Epithelial cell of prostate (primary cell): ENCODE data around the gene FAM131B.

ENCODE experiments used
- DNase-seq: peaks from one replicate; pipeline ENCODE4 v3.0.0-alpha.2; 2011; ENCODE audit warnings: low read depth, low spot score
- H3K27ac ChIP-seq: fragments of 450-650 bp; 2 replicates; pipeline ENCODE4 v1.5.1; 2017; ENCODE audit warnings: mild to moderate bottlenecking

Gene FAM131B

DNA sequence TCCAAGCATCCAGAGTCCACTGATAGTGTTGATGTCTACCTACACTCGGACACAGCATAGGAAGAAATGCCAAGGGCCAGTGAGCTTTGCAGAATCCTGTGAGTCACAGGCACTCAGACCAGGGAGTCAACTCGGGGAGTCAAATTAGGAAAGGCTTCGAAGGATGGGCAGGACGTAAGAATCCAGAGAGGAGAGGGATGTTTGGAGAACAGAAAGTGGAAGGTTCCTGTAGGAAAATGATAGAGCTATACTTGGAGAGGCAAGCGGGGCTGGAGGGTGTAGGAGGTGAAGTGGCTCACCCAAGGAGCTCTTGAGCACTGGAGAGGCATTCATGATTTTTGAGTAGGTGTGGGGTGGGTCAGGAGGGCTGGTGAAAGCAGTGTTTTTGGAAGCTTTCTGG lies 21.6 kb upstream of the FAM131B start:
- H3K27ac ChIP-seq, result peak overlapping the region; percentile 97
- DNase-seq, result no peak

- peak overlapping the region; percentile 97 for H3K27ac ChIP-seq
- DNase-seq, result no peak
Measured at GRCh38 chr7:143383642-143383957, 21.1 kb upstream of the FAM131B start.

DNA sequence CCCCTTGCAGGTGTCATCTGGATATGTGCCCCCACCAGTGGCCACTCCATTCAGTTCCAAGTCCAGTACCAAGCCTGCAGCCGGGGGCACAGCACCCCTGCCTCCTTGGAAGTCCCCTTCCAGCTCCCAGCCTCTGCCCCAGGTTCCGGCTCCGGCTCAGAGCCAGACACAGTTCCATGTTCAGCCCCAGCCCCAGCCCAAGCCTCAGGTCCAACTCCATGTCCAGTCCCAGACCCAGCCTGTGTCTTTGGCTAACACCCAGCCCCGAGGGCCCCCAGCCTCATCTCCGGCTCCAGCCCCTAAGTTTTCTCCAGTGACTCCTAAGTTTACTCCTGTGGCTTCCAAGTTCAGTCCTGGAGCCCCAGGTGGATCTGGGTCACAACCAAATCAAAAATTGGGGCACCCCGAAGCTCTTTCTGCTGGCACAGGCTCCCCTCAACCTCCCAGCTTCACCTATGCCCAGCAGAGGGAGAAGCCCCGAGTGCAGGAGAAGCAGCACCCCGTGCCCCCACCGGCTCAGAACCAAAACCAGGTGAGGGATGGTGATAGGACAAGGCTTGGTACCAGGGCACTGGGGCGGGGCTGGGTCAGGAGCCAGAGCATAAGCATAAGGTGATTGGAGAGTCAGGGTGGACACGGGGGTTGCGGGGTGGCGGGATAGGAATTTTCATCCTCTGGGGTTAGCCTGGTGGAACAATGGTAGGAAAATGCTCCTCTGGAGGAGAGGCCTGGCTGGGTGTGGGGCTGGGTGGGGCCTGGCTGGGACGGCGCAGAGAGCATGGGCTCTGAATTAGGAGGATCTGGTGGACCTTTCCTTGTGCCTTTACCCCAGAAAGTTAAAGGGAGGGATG lies 20.5 kb upstream of the FAM131B start:
- peak overlapping the region; percentile 97 for H3K27ac ChIP-seq
- DNase-seq, result no peak

DNA sequence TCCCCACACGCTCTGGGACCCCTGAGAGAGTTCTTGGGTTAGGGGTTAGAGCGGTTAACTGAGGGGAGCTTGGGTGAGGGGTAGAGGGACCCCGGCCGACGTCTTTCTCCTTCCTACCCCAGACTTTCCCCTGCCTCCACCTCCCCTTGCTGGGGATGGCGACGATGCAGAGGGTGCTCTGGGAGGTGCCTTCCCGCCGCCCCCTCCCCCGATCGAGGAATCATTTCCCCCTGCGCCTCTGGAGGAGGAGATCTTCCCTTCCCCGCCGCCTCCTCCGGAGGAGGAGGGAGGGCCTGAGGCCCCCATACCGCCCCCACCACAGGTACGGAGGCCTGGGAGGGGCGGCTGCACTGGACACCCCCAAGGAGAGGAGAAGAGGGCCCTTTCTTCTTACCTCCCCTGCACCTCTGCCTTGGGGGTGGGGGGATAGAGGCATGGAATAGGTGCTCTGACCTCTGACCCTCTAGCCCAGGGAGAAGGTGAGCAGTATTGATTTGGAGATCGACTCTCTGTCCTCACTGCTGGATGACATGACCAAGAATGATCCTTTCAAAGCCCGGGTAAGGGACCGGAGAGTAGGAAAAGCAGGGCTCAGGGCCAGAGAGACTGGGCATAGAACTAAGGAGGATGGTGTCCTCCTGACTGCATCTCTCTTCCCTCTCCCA lies 19.7 kb upstream of the FAM131B start:
- DNase-seq, result no peak
- H3K27ac ChIP-seq, result peak overlapping the region; percentile 97

DNA sequence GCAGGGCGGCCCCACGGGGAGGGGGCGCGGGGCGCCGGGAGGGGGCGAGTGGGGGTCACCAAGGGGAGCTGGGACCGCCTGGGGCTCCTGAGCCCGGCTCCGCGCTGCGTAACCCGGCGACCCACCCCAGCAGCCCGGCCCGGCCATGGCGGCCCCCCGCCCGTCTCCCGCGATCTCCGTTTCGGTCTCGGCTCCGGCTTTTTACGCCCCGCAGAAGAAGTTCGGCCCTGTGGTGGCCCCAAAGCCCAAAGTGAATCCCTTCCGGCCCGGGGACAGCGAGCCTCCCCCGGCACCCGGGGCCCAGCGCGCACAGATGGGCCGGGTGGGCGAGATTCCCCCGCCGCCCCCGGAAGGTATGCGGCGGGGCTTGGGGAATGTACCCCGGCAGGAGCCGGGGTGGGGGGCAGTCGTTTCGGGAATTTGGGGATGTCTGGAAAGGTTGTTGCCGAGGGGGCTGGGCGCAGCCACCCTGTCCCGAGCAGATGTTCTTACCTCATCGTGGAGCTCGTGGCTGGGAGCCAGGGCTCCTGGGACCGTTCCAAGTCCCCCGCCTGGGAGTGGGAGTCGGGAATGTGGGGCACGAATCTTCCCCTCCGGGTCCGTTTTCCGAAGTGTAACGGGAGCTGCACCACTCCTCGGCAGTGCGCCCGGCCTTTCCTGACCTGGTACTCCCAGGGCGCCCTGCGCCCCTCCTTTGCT lies 19.1 kb upstream of the FAM131B start:
- no peak for DNase-seq
- peak overlapping the region; percentile 97 for H3K27ac ChIP-seq

DNA sequence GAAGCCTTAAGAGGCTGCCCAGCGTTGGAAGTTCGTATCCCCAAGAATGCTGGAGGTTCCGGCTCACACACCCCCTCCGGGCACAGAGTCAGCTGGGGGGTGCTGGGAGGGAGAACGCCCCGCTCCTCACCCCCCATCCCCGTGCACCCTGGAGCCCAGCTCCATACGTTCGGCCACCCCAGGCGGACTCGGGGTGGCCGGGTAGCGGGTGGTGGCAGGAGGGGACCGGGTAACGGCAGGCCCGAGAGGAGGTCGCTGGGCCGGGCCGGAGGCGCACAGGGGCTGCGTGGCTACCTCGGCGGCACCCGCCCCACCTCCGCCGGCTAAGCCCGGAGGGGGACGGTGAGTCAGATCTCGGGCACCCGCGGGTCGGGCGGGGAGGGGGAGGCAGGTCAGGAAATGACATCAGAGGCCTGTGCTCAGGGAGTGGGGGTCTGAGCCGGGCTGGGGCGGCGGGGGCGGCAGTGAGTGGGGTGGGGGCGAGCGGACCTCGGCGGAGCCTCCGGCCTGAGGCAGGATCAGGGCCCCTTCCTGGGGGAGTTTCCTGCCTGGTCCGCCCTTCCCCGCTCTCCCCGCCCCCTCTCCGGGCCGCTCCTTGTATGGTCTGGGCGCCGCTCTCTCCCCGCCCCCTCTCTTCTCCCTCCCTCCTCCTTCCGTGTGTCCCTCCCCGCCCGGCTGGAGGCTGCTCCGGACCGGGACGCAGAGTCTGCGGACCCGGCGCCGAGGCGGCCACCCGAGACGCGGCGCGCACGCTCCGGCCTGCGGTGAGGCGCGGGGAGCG lies 18.3 kb upstream of the FAM131B start, which contains the start of gene ZYX:
ZYX (plus strand) TSS at position 700 of the 781 bp plus-strand sequence. CDS start 227 bp downstream, outside the sequence.
- peak; percentile 55 for DNase-seq
- H3K27ac ChIP-seq, result peak within 1 kb of the TSS; percentile 97

DNA sequence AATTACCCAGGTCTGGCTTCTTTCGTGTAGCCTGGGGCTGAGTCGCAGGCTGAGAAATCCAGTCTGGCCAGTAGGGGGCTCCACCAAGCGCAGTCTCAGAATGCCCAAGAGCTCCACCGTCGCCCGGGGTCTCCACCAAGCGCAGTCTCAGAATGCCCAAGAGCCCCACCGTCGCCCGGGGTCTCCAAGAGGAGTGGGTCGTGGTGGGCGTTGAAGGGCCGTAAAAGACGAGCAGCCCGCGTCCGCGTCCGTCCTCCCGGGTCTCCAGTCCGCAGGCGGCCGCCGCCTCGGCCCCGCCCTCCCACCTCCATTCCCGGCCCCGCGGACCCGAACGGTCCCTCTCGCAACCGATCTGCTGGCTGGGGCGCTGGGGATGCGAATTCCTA lies 17.7 kb upstream of the FAM131B start:
- DNase-seq, result no peak
- H3K27ac ChIP-seq, result peak overlapping the region; percentile 97

GRCh38 chr7:143379611-143380259 lies 17.2 kb upstream of the FAM131B start:
- no peak for DNase-seq
- peak overlapping the region; percentile 97 for H3K27ac ChIP-seq

- DNase-seq, result no peak
- H3K27ac ChIP-seq, result no peak overlapping the region
Measured at GRCh38 chr7:143376396-143376795, 13.9 kb upstream of the FAM131B start.

DNA sequence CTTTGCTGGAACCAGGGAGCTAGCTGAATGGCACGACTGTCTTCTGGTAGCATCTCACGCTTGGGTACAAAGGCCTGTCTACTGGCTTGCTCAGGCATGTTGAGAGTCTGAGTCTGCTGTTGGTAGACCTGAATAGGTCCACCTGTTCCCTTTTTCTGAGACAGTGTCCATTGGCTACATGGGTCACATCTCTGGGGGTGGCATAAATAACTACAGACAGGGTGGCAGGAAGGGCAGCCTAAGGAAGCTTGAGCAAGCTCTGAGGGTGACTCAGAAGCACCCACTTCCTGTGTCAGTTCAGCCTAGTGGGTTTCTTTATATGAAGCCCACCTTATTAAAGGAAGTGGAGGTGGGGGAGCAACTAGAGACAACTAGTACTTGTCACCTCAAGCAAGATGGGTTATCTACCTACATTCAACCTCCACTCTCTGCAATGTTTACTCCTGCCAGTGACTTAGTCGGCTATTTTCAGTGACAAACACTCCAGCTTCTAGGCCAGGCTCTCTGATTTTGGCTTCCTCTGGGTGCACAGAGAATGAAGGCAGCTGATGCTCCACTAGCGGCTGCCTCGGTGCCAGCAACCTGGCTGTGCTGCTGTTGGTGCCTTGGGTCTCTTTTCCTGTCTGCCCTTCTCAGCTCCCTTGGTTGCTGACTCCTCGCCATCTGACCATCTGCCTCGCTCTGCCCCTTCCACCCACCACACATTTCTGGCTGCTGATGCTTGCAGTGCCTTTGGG lies 13.0 kb upstream of the FAM131B start:
- peak overlapping the region; percentile 9 for H3K27ac ChIP-seq

DNA sequence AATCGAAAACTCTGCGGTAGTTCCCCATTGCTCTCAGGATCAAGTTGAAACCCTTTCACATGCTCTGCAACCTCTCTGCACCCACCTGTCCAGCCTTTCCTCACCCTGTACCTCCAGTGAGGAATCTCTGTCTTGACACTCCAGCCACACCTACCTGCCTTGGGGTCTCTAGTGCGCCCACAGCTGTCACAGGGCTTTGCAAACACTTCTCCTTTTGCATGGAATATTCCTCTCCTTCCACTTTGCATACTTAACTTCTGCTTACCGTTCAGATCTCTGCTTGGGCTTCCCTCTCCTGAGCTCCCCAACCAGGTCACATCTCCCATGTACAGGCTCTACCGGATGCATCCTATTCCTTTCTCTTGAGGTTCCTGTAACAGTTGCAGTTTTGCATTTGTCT lies 12.0 kb upstream of the FAM131B start:
- DNase-seq, result no peak
- no peak overlapping the region for H3K27ac ChIP-seq

More for the DNA sequence above, 13.0 kb upstream of the FAM131B start:
- DNase-seq, result no peak

DNA sequence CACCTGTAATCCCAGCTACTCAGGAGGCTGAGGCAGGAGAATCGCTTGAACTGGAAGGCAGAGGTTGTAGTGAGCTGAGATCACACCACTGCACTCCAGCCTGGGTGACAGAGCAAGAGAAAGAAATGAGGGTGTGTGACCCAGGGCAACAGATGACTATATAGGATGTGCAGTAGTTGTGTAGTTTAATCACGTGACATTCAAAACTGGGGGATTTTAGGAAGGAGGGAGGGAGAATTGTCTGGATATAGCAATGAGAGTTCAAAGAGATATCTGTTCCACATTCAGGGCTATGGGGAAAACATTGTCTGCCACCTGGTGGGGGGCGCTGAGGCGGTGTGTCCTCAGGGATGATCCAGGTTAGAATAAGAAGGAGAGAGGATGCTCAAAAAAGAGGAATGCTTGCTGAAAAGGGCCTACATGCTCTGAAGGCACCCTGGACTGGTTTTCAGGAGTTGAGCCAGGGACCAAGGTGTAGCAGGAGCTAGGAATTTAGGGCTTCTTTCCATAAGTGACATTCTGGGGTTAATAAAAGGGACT lies 10.8 kb upstream of the FAM131B start:
- H3K27ac ChIP-seq, result no peak overlapping the region
- no peak for DNase-seq

- DNase-seq, result no peak
Measured at GRCh38 chr7:143372070-143372469, 9.6 kb upstream of the FAM131B start.

DNA sequence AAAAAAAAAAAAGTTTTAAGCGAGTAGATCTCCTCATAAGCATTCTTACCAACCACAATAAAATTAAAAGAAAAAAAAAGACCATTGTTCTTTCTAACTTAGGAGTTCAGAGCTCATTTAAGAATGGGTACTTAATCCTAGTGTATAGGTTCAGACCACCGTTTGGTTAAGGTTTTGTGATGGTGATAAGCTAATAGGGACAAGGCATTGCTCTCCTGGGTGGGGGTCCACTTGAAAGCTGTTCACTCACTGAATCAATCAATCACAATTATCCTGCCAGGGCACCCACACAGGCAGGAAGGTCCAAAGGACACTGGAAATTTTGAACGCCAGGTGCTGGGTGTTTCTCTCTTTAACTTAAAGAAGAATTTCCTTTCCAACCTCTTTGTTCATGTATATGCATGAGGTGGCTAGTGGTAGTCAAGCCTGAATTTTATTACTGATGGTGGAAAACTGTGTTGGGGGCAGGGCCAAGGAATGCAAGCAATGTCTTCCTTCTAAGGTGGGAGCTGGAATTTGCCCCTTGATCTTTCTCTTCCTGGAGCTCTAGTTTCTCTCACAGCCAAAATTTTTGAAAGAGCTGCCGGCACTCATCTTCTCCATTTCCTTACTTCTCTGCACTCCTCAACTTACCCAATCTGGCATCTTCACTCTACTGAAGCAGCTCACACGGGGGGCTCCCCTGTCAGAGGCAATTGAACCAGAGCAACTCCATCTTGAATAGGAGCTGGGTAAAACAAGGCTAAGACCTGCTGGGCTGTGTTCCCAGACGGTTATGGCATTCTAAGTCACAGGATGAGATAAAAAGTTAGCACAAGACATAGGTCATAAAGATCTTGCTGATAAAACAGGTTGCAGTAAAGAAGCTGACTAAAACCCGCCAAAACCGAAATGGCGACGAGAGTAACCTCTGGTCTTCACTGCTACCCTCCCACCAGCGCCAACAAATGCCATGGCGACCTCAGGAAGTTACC lies 7.5 kb upstream of the FAM131B start:
- no peak for DNase-seq
- H3K27ac ChIP-seq, result no peak overlapping the region

More at GRCh38 chr7:143372070-143372469, 9.6 kb upstream of the FAM131B start:
- H3K27ac ChIP-seq, result peak overlapping the region; percentile 55

- no peak for DNase-seq
- no peak overlapping the region for H3K27ac ChIP-seq
Measured at GRCh38 chr7:143368387-143368786, 5.9 kb upstream of the FAM131B start.

DNA sequence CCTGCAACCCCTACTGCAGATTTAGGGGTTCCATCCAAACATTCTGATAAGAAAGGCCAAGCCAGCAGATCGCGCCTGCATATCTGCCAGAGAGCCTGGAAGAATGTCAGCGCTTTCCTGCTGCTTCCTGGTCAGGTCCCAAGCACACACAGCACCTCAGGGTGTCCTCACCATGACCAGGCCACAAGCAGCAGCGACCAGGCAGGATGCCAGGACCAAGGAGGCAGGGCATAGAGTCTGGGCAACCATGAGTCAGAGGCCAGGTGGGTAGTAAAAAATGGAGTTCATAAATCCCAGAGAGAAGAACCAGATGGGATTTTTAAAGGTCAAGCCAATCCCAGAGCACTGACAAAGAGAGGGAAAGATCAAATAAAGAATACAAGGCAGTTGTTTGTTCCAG lies 5.5 kb upstream of the FAM131B start:
- DNase-seq, result peak; percentile 50
- no peak overlapping the region for H3K27ac ChIP-seq

- DNase-seq, result no peak
- H3K27ac ChIP-seq, result no peak overlapping the region
Measured at GRCh38 chr7:143363016-143363937, 764 bp upstream of the FAM131B start.
